Neuronal stem cell (in vitro differentiated cells): ENCODE data around the gene SLC17A7.
A peak's percentile ranks its signal among the peaks of the same experiment; 100 is the strongest.

Source experiments
- DNase-seq: peaks from one replicate; pipeline ENCODE4 v3.0.0-alpha.2; 2013; ENCODE audit warnings: low spot score
- H2AFZ ChIP-seq: one replicate; pipeline ENCODE4 v1.6.1; 2013; ENCODE audit warnings: mild to moderate bottlenecking, low read length, inconsistent platforms
- H2AK5ac ChIP-seq: 2 replicates; pipeline ENCODE4 v1.6.1; 2013; ENCODE audit warnings: low read depth, mild to moderate bottlenecking, inconsistent platforms, low read length, moderate library complexity, mixed read lengths
- H2BK120ac ChIP-seq: 2 replicates; pipeline ENCODE4 v1.6.1; 2013; ENCODE audit warnings: low read depth, mild to moderate bottlenecking, inconsistent platforms, low read length, moderate library complexity, mixed read lengths
- H2BK12ac ChIP-seq: one replicate; pipeline ENCODE4 v1.6.1; 2013; ENCODE audit warnings: low read length, inconsistent platforms
- H2BK15ac ChIP-seq: 2 replicates; pipeline ENCODE4 v1.6.1; 2013; ENCODE audit warnings: mild to moderate bottlenecking, low read length, inconsistent platforms, mixed read lengths
- H2BK5ac ChIP-seq: one replicate; pipeline ENCODE4 v1.6.1; 2013; ENCODE audit warnings: inconsistent platforms, mild to moderate bottlenecking, low read length, moderate library complexity
- H3K14ac ChIP-seq: one replicate; pipeline ENCODE4 v1.6.1; 2013; ENCODE audit warnings: low read length, inconsistent platforms
- H3K18ac ChIP-seq: 2 replicates; pipeline ENCODE4 v1.6.1; 2013; ENCODE audit warnings: low read length, inconsistent platforms
- H3K23ac ChIP-seq: 2 replicates; pipeline ENCODE4 v1.6.1; 2013; ENCODE audit warnings: low read depth, mild to moderate bottlenecking, mixed read lengths, low read length, inconsistent platforms; ENCODE audit not compliant: poor library complexity
- H3K27ac ChIP-seq: replicated peaks from 3 replicates; pipeline ENCODE4 v1.5.1; 2013; ENCODE audit warnings: low read length, inconsistent platforms
- H3K27me3 ChIP-seq, 3 experiments: 2 replicates each; pipeline ENCODE4 v1.6.1; 2013; ENCODE audit warnings: low read length in 3 of 3, mild to moderate bottlenecking in 2 of 3, inconsistent platforms in 1 of 3, low read depth in 1 of 3, mixed read lengths in 1 of 3, moderate library complexity in 1 of 3; ENCODE audit not compliant: control insufficient read depth in 3 of 3, insufficient read depth in 3 of 3
- H3K36me3 ChIP-seq, 2 donors: replicated peaks in 1 of 2; 2 replicates each; pipeline ENCODE4 v1.6.1; 2013; ENCODE audit warnings: low read length in 2 of 2; ENCODE audit not compliant: control insufficient read depth in 2 of 2, insufficient read depth in 2 of 2
- H3K4ac ChIP-seq: 2 replicates; pipeline ENCODE4 v1.6.1; 2013; ENCODE audit warnings: inconsistent platforms, mild to moderate bottlenecking, low read length, moderate library complexity
- H3K4me1 ChIP-seq, 2 donors: 1 replicate in 1 of 2; 2 replicates in 1 of 2; pipeline ENCODE4 v1.6.1; 2013; ENCODE audit warnings: low read length in 2 of 2, low read depth in 1 of 2; ENCODE audit not compliant: control insufficient read depth in 2 of 2, insufficient read depth in 1 of 2
- H3K4me2 ChIP-seq: one replicate; pipeline ENCODE4 v1.6.1; 2013; ENCODE audit warnings: mild to moderate bottlenecking, low read length, inconsistent platforms; ENCODE audit not compliant: insufficient read depth, poor library complexity, severe bottlenecking
- H3K4me3 ChIP-seq, 2 donors: 2 replicates each; pipeline ENCODE4 v1.5.1; 2013; ENCODE audit warnings: low read length in 2 of 2, mild to moderate bottlenecking in 2 of 2, inconsistent platforms in 1 of 2, moderate library complexity in 1 of 2
- H3K79me1 ChIP-seq: one replicate; pipeline ENCODE4 v1.6.1; 2013; ENCODE audit warnings: low read depth, mild to moderate bottlenecking, inconsistent platforms, low read length, moderate library complexity
- H3K9ac ChIP-seq: one replicate; pipeline ENCODE4 v1.6.1; 2013; ENCODE audit warnings: mild to moderate bottlenecking, low read depth, low read length, inconsistent platforms; ENCODE audit not compliant: poor library complexity
- H3K9me3 ChIP-seq, 2 donors: replicated peaks in 1 of 2; 2 replicates each; pipeline versions ENCODE3 to v1.6.1; 2013; ENCODE audit warnings: low read length in 2 of 2, mild to moderate bottlenecking in 2 of 2, inconsistent platforms in 1 of 2, low read depth in 1 of 2, mixed read lengths in 1 of 2, moderate library complexity in 1 of 2; ENCODE audit not compliant: control insufficient read depth in 2 of 2, insufficient read depth in 1 of 2
- H4K8ac ChIP-seq: one replicate; pipeline ENCODE4 v1.6.1; 2013; ENCODE audit warnings: low read depth, mild to moderate bottlenecking, inconsistent platforms, low read length, moderate library complexity
- H4K91ac ChIP-seq: one replicate; pipeline ENCODE4 v1.6.1; 2013; ENCODE audit warnings: low read length, low read depth, mild to moderate bottlenecking, inconsistent platforms; ENCODE audit not compliant: poor library complexity
- WGBS, 2 donors: extraction: QIAGEN DNeasy Blood & Tissue Kit; methylation state at CpG; one replicate each; pipeline ENCODE4 v1.1.7; 2013; ENCODE audit warnings: missing lambda C conversion rate in 2 of 2, mixed read lengths in 1 of 2; ENCODE audit not compliant: insufficient read length in 2 of 2, insufficient replicate concordance in 1 of 2; ENCODE audit errors: extremely low coverage in 2 of 2; 5-methylcytosine and 5-hydroxymethylcytosine counted together

SLC17A7 gene

DNA sequence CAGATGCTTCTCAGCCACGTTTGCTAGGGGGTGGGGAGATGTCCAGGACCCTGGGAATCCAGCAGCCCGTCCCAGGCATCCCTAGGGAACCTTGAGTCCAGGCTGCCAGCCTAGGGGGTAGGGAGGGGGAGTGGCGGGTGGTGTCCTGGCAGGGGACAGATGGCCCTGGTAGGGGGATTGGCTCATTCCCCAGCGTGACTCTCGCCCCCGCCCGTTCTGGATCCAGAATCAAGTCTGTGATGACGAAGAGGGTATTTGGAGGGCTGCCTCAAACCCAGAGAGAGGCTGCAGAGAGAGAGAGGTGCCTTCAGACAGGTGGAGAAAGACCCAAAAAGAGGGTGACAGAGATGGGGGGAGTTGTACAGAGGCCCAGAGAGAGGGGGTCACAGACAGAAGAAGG, 4.1 kb downstream of the SLC17A7 start:
- Histone ChIP-seq H3K4me2 (peak overlapping the region; percentile 13), H3K9ac (no peak overlapping the region), H3K18ac (no peak overlapping the region), H2BK120ac (no peak overlapping the region), H3K23ac (no peak overlapping the region), H4K8ac (no peak overlapping the region), H2BK5ac (peak overlapping the region; percentile 34), H3K79me1 (no peaks in the 10 kb centered on the region), H2AK5ac (no peak overlapping the region), H2AFZ (no peak overlapping the region), H2BK15ac (no peak overlapping the region), H3K4me1 (peaks cover 0 to 15% of the 10 kb centered on the region in 2 donors), H3K27ac (no peak overlapping the region), H3K36me3 (no peaks in the 10 kb centered on the region), H2BK12ac (no peak overlapping the region), H3K9me3 (peaks cover 8 to 9% of the 10 kb centered on the region in 2 donors), H3K27me3 (peaks cover 18 to 97% (median 79%) of the 10 kb centered on the region in 3 experiments), H4K91ac (no peak overlapping the region), H3K4ac (no peak overlapping the region), H3K4me3 (no peak overlapping the region), H3K14ac (no peak overlapping the region)
- WGBS, 2 donors = no CpG with 5 or more reads among the region's 8 CpGs
- no peak for DNase-seq

DNA sequence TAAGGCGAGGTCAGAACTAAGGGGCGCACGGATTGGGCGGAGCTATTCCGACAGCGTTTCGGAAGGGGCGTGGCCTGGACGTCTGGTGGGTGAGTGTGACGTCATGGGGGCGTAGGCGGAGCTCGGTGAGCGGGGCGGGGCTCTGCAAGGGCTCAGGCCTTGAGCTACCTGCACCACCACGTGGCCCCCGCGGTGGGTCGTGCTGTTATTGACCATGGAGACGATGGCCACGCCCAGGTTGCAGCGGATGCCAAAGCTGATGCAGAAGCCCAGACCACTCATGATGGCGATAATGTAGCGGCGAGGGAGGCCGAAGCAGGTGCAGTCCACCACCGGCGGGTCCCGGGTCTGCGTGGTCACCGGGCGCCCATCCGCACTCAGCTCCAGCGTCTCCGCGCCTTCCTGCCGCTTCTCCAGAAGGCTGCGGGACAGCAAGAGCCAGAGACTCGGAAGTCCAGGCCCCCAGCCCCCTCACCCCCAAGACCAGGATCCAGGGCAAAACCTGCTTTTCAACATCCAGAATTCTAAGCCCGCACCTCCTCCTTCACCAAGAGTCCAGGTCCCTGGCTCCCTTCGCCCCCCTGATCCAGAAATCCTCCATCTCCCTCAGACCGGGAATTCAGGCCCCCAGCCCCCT, 4.8 kb downstream of the SLC17A7 start:
- H3K36me3 ChIP-seq = no peaks in the 10 kb centered on the region
- H3K23ac ChIP-seq = peak overlapping the region; percentile 93
- no peak overlapping the region for H4K8ac ChIP-seq
- no peak overlapping the region for H3K9ac ChIP-seq
- H3K4ac ChIP-seq = no peak overlapping the region
- no peak overlapping the region for H2BK12ac ChIP-seq
- peak overlapping the region; percentile 34 for H2BK5ac ChIP-seq
- no peak overlapping the region for H3K27ac ChIP-seq
- peak overlapping the region; percentile 58 for H2BK120ac ChIP-seq
- peaks cover 12 to 13% of the 10 kb centered on the region in 2 donors for H3K9me3 ChIP-seq
- peak overlapping the region; percentile 92 for H3K14ac ChIP-seq
- H3K79me1 ChIP-seq = no peaks in the 10 kb centered on the region
- peak overlapping the region; percentile 89 for H3K18ac ChIP-seq
- peak overlapping the region; percentile 98 for H2AK5ac ChIP-seq
- no CpG with 5 or more reads among the region's 42 CpGs for WGBS, 2 donors
- no peak overlapping the region for H4K91ac ChIP-seq
- H3K4me2 ChIP-seq = peak overlapping the region; percentile 40
- H3K4me3 ChIP-seq = no peak overlapping the region
- peaks cover 0 to 9% of the 10 kb centered on the region in 2 donors for H3K4me1 ChIP-seq
- DNase-seq = no peak
- peak overlapping the region; percentile 40 for H2AFZ ChIP-seq
- peaks cover 18 to 97% (median 76%) of the 10 kb centered on the region in 3 experiments for H3K27me3 ChIP-seq
- peak overlapping the region; percentile 93 for H2BK15ac ChIP-seq

DNA sequence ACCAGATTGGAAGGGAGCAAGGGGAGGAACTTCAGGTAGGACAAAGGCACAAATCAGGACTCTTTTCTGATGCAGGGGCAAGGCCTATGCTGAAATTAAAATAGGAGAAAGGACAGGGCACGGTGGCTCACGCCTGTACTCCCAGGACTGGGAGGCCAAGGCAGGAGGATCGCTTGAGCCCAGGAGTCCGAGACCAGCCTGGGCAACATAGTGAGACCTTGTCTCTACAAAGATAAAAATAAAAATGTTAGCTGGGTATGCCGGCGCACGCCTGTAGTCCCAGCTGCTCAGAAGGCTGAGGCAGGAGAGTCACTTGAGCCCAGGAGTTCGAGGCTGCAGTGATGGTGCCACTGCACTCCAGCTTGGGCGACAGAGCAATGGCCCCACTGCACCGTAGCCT, 5.7 kb downstream of the SLC17A7 start:
- no peak for DNase-seq
- H2BK5ac ChIP-seq = no peak overlapping the region
- no peak overlapping the region for H3K9ac ChIP-seq
- H4K8ac ChIP-seq = peak overlapping the region; percentile 77
- no peak overlapping the region for H4K91ac ChIP-seq
- H2BK12ac ChIP-seq = no peak overlapping the region
- H3K4ac ChIP-seq = no peak overlapping the region
- H2BK120ac ChIP-seq = no peak overlapping the region
- H2AFZ ChIP-seq = no peak overlapping the region
- H3K36me3 ChIP-seq = no peaks in the 10 kb centered on the region
- H2AK5ac ChIP-seq = peak overlapping the region; percentile 98
- H2BK15ac ChIP-seq = no peak overlapping the region
- H3K23ac ChIP-seq = no peak overlapping the region
- H3K4me1 ChIP-seq = peaks cover 0 to 9% of the 10 kb centered on the region in 2 donors
- peak overlapping the region; percentile 14 for H3K4me2 ChIP-seq
- no peaks in the 10 kb centered on the region for H3K79me1 ChIP-seq
- H3K4me3 ChIP-seq = no peak overlapping the region
- peaks cover 12 to 13% of the 10 kb centered on the region in 2 donors for H3K9me3 ChIP-seq
- H3K27me3 ChIP-seq = peaks cover 13 to 99% (median 72%) of the 10 kb centered on the region in 3 experiments
- H3K14ac ChIP-seq = no peak overlapping the region
- no CpG with 5 or more reads among the region's 10 CpGs for WGBS, 2 donors
- no peak overlapping the region for H3K27ac ChIP-seq
- peak overlapping the region; percentile 81 for H3K18ac ChIP-seq

DNA sequence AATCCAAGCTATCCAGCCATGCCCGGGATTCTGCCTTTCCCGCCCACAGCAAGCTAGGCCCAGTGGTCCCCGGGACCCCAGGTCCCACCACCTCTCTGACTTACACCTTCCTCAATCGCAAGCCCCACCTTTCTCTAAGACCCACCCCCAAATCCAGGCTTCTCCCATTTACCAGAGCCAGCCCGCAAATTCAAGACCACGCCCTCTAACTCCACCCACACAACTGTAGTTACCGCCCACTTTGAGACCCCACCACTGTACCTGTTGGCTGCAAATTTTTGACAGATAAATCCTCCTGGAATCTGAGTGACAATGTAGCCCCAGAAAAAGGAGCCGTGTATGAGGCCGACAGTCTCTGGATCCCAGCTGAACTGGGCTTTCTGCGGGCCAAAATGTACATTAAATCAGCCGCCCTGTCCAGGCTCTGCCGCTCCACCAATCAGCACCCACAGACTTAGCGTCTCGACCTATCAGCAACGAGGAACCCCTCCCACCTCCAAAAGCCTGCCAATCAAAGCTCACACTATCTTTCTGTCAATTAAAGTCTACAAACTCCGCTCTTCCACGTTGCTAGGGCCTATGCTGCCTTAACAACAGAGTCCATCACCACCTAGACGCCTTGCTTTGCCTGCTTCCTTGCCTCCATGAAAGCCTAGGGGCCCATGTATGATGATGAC, 6.3 kb downstream of the SLC17A7 start:
- Histone ChIP-seq H2BK5ac (no peak overlapping the region), H3K14ac (no peak overlapping the region), H3K18ac (peak overlapping the region; percentile 7), H3K9me3 (peaks cover 12 to 13% of the 10 kb centered on the region in 2 donors), H2AK5ac (peak overlapping the region; percentile 98), H2AFZ (no peak overlapping the region), H2BK120ac (no peak overlapping the region), H3K23ac (no peak overlapping the region), H3K36me3 (no peaks in the 10 kb centered on the region), H3K27me3 (peaks cover 11 to 98% (median 66%) of the 10 kb centered on the region in 3 experiments), H3K4me2 (no peak overlapping the region), H2BK12ac (no peak overlapping the region), H3K9ac (no peak overlapping the region), H3K4me3 (no peak overlapping the region), H3K4me1 (peaks cover 3 to 12% of the 10 kb centered on the region in 2 donors), H3K27ac (no peak overlapping the region), H3K79me1 (no peaks in the 10 kb centered on the region), H4K8ac (no peak overlapping the region), H4K91ac (no peak overlapping the region), H3K4ac (no peak overlapping the region), H2BK15ac (peak overlapping the region; percentile 28)
- no peak for DNase-seq
- no CpG with 5 or more reads among the region's 18 CpGs for WGBS, 2 donors
